GM19023 (cell line): ENCODE measurements around the gene SLC48A1.

Source experiments
- ATAC-seq: cut with Tn5 transposase; IDR thresholded peaks from one replicate; pipeline ENCODE4 v1.9.1; 2021; ENCODE audit warnings: mild to moderate bottlenecking, moderate library complexity; ENCODE audit not compliant: unreplicated experiment

SLC48A1 gene

DNA sequence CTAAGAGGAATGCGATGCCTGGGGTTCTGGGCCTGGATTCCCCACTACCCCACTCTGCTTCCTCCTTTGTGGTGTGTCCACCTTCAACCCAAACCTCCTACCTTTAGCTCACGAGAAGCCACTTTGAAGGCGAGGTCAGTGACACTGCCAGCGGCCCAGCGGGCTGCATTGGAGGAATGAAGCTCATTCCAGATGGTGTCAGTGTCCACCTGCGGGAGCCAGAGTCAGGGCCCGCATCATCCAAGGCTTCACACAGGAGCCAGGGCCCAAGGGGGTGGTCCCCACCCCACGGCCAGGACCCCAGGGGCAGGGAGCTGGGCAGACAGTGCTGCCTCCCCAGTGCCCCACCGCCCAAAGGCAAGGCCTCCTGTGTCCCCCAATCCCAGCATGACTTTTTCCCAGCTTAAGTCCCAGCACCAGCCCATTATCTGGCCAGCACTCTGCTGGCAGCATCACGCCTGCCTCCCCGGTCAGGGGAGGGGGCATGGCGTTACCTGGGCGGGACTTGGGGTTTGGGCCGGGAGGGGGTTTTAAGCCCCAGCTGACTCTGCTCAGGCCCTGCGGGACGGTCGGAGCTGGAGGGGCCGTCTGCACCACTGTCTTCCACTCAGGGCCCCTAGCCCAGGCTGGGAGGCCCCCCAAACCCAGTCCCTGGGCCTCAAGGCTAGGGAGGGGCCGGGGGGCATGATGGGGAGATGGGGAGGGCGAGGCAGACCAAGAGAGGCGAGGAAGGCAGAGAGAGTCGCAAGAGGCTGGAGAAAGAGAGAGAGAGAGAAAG, 16.9 kb downstream of the SLC48A1 start:
- ATAC-seq = no peak

- no peak for ATAC-seq
Measured at GRCh38 chr12:47790676-47791350, 17.8 kb downstream of the SLC48A1 start.

DNA sequence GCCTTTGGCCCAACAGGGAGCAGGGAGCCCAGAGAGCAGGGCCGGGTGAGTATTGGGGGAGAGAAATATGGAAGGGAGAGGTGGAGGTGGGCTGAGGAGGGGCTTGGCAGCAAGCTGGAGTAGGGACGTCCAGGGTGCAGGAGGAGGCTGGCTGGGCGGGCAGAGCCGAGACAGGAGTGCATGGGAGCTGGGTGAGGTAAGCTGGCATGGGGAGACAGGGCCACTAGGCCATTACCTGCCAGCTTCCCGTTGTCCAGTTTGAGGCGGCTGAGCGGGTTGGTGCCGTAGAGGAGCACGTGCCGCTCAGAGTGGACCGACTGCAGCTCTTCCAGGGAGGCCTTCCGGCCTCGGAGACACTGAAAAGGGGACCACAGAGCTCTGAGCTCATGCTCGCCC, 18.3 kb downstream of the SLC48A1 start:
- ATAC-seq = no peak

DNA sequence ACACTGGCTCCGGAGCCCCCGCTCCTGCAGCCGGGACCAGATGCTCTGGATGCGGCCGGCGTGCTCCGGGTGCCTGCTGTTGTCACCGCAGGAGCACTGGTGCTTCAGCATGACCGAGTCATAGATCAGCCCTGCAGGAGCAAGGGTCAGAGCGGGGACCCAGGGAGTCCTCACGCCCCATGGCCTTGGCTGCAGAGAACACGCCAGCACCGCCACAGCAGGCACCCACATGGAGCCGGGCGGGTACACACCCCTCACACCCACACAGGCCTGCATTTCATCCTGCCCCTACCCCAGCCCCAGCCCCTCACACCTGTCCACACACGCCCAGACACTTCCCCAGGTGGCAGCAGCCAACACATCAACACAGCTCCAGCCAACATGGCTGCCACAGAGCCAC, 18.8 kb downstream of the SLC48A1 start:
- ATAC-seq = no peak

- ATAC-seq = no peak
Measured at GRCh38 chr12:47793015-47793681, 20.1 kb downstream of the SLC48A1 start.

DNA sequence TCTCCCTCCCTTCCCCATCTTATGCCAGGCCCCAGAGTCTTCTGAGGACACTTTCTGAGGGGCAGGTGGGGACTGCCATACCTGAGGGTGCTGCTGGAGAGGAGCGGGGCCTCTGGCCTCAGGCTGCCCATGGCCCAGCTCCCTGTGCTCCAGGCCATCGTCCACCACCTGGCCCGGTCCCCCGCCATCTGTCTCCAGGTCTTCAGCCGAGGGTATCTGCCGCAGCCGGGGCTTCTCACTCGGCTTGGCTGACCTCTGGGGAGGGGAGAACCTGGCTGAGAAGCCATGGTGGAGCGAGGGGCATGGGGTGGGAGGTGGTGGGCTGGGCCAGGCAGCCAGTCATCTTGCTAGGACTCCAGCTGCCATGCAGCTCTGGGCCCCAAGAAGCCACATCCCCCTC, 21.6 kb downstream of the SLC48A1 start:
- ATAC-seq = no peak

DNA sequence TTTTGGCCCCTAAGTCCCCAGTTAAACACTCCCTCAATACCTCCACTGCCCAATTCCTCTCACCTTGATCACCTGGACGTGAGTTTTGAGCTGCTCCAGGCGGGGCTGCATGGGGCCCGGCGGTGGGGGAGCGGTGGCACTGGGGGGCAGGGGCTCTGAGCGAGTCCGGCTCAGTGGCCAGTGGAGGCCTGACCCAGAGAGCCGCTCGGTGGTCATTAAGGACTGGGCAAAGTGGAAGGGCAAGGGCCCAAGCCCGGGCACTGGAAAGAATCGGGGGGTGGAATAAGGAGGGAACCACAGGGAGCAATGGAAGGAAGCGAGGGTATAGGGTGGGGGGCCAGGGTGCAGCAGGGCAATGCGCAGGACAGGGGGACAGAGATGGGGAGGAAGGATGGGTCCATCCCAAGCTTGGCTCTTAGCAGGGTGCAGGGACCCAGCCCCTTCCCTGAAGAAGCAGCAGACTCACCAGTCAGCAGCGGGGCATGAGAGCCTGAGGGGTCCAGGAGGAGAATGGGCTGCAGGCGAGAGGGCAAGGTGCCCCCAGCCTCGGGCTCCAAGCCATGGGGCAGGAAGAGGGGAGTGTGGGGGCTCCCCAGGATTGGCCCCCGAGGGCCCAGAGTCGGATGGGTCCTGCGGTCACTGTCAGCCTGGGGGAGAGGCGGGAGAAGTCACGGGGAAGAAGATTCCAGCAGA, 22.2 kb downstream of the SLC48A1 start:
- ATAC-seq = no peak

- ATAC-seq = no peak
Measured at GRCh38 chr12:47795814-47796411, 22.9 kb downstream of the SLC48A1 start.

GRCh38 chr12:47797441-47797840, 24.4 kb downstream of the SLC48A1 start:
- ATAC-seq = no peak

- ATAC-seq = no peak
Measured at GRCh38 chr12:47798382-47798948, 25.4 kb downstream of the SLC48A1 start.

DNA sequence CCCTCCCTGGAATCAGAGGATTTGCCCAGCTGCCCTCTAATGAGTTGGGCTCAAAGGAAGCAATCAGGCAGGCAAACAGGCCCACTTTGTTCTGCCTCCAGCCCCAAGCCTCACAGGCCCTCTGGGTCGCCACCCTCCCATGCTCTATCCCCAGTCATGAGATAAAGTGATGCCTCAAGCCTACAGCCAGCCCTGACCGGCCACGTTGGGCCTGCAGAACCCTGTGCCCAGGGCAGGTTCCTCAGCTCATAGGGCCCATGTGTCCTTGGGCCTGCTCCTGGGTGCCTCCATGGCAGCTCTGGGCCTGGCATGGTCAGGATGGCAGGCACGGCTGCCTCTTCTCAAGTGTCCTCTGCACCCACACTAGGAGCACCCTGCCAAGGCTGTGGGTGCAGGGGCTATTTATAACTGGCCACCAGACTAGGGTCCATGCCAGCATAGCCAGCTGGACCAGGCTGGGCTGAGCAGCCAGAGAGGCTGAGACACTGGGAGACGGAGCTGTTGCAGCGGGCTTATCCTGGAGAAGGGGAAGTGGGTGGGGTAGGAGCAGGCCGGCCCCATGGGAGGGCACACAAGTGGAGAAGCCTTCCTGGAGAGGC, 26.4 kb downstream of the SLC48A1 start:
- no peak for ATAC-seq

DNA sequence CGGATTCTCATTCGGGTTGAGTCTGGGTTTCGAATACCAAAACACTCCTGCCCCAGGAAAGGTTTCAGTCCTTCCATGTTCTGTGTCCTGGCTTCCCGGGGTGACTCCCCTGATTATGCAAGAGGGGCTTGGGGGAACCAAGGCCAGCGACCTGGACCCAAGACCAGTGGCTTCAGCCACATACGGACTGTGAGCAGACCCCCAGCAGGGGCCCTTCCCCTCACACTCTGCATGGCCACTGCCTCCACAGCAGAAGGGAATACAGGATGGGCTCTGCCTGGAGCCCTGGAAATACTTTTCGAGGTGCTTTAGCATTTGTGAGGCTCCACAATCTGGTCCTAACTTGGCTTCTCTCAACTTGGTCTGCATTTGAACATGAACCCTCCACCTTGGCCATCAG, 27.5 kb downstream of the SLC48A1 start:
- no peak for ATAC-seq

- ATAC-seq = no peak
Measured at GRCh38 chr12:47801170-47801903, 28.3 kb downstream of the SLC48A1 start.

GRCh38 chr12:47801904-47802246, 28.8 kb downstream of the SLC48A1 start:
- ATAC-seq = no peak

GRCh38 chr12:47802312-47802711, 29.3 kb downstream of the SLC48A1 start:
- ATAC-seq = no peak

DNA sequence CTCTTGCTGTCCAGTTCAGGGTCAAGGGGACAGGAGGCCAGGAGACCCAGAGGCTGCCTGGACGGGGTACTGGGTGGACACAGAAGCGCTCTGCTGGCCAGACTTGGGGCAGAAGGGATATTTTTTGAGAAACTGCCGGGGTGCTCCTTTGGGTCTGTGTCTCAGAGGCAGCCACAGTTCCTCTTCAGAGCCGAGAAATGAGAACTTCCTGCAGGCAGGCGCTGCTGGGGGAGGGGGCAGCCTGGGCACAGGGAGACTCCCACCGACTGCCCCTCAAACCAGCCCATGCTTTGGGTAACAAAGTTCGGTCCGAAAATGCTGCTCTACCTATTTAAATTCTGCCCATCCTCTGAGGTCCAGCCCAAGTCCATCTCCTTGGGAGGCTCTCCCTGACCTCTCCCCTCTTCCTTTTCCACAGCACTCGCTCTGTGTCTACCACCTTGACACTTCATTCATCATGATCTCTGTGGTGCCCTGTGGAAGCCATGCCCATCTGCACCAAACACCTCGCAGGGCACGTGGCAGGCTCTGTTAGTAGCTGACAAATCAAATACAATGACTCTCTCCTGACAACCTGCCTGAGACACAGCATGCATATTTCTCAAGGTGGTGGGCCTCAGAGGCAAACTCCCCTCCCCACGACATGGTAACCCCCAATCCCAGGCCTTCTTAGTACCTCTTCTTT, 30.3 kb downstream of the SLC48A1 start:
- no peak for ATAC-seq

DNA sequence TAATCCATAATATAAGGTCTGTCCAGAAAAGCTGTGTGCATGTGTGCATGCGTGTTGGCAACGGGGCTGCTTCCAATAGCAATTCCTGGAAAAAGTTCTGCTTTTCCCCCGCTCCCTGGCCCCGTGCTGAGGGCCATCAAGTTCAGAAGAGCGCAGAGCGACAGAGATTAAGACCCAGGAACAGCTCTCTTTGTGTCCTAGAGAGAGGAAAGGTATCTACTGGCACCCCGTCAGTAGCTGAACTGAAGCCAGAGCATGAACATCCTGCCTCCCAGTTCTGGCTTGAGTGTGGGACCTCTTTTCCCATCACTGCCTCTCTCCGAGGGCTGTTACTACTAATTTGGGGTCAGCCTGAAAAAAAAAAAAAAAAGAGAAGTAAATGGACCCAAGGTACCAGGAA, 31.1 kb downstream of the SLC48A1 start:
- no peak for ATAC-seq

- no peak for ATAC-seq
Measured at GRCh38 chr12:47805417-47805816, 32.4 kb downstream of the SLC48A1 start.

DNA sequence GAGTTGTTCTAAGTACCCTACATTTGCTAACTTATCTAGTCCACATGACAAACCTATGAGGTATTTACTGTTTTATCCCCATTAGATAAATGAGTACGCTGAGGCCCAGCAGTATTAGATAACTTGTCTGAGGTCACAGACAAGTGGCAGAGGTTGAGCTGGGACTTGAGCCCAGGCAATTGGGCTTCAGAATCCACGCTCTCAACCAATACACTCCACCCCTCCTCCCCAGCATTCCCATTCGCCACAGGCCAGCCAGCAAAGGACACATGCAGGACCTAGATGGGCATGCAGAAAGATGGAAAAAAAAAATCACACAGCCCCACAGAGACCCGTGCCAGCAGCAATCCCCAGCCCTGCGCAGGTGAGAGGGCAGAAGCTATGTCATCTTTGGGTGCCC, 34.3 kb downstream of the SLC48A1 start:
- no peak for ATAC-seq
